Osteoblast (primary cell): Measurements from ENCODE around the gene LYST. TPM values are rescaled to one million over a fixed set of nuclear protein-coding genes. Genes with fewer than 3 reads are reported as not detected.

Experiments used
- DNase-seq: peaks from one replicate; pipeline ENCODE4 v3.0.0; 2011; ENCODE audit warnings: low spot score, mixed read lengths; ENCODE audit not compliant: insufficient read length; ENCODE audit errors: missing footprints
- H2AFZ ChIP-seq: 2 replicates; pipeline ENCODE4 v1.6.0; 2011; ENCODE audit warnings: mild to moderate bottlenecking, low read length
- H3K27ac ChIP-seq: 2 replicates; pipeline ENCODE4 v1.5.1; 2011; ENCODE audit warnings: mild to moderate bottlenecking, low read depth, low read length, moderate library complexity
- H3K27me3 ChIP-seq: 2 replicates; pipeline ENCODE4 v1.6.0; 2012; ENCODE audit warnings: mild to moderate bottlenecking, control low read depth, inconsistent platforms, low read length, moderate library complexity; ENCODE audit not compliant: insufficient read depth
- H3K36me3 ChIP-seq: 2 replicates; pipeline ENCODE4 v1.5.1; 2011; ENCODE audit warnings: mild to moderate bottlenecking, low read length, control low read depth, moderate library complexity; ENCODE audit not compliant: insufficient read depth
- H3K4me1 ChIP-seq: 2 replicates; pipeline ENCODE4 v1.5.1; 2011; ENCODE audit warnings: mild to moderate bottlenecking, low read length, control low read depth, moderate library complexity; ENCODE audit not compliant: insufficient read depth
- H3K4me2 ChIP-seq: 2 replicates; pipeline ENCODE4 v1.6.0; 2011; ENCODE audit warnings: mild to moderate bottlenecking, low read length; ENCODE audit not compliant: insufficient read depth
- H3K4me3 ChIP-seq: fragments of 200-600 bp; sonication (generic); 3 replicates; pipeline ENCODE4 v1.5.1; 2012; ENCODE audit warnings: mild to moderate bottlenecking, low read length, inconsistent platforms; ENCODE audit not compliant: insufficient read depth
- H3K79me2 ChIP-seq: 2 replicates; pipeline ENCODE4 v1.6.0; 2012; ENCODE audit warnings: mild to moderate bottlenecking, low read length, control low read depth, inconsistent platforms; ENCODE audit not compliant: insufficient read depth
- H3K9me3 ChIP-seq: 2 replicates; pipeline ENCODE4 v1.5.1; 2011; ENCODE audit warnings: low read depth, low read length, control low read depth
- H4K20me1 ChIP-seq: 2 replicates; pipeline ENCODE4 v1.6.0; 2012; ENCODE audit warnings: mild to moderate bottlenecking, low read length, control low read depth; ENCODE audit not compliant: insufficient read depth
- total RNA-seq: library from RNA; depleted of rRNA; stranded (reverse); fragments of >200 nt; gene quantifications from 2 replicates; pipeline ENCODE4 v1.2.3, GENCODE V29; 2012
- TF ChIP-seq, protein P1 (sequence below): IDR thresholded peaks from 2 replicates; pipeline ENCODE4 v1.5.1; 2011; ENCODE audit warnings: mild to moderate bottlenecking, low read depth, low read length, moderate library complexity; ENCODE audit errors: extremely low read depth

LYST gene
- total RNA-seq, 1 donor: 63.0 TPM

DNA sequence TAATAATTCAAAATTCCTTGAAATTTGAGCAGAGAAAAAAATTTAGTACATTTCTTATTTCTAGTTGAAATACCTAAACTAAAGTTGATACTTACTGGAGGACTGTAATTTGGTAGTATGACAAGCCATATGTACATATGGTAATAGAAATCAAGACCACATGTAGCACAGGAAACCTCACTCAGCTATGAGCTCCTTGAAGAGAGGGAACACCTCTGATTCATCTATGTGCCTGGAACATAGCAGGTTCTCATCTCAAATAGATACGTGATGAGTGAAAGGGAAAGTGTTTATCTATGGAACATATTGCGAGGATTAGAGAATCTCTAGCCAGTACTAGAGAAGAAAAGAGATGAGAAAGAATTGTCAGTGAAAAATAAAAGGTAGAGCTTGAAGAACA, 169.2 kb downstream of the LYST start:
- Histone ChIP-seq H3K4me2 (no peak overlapping the region), H3K79me2 (no peaks in the 10 kb centered on the region), H4K20me1 (no peaks in the 10 kb centered on the region), H2AFZ (no peak overlapping the region), H3K4me1 (no peaks in the 10 kb centered on the region), H3K9me3 (no peaks in the 10 kb centered on the region), H3K36me3 (peaks cover 12% of the 10 kb centered on the region), H3K4me3 (no peak overlapping the region), H3K27me3 (no peaks in the 10 kb centered on the region), H3K27ac (no peak overlapping the region)
- TF ChIP-seq, protein P1, sequence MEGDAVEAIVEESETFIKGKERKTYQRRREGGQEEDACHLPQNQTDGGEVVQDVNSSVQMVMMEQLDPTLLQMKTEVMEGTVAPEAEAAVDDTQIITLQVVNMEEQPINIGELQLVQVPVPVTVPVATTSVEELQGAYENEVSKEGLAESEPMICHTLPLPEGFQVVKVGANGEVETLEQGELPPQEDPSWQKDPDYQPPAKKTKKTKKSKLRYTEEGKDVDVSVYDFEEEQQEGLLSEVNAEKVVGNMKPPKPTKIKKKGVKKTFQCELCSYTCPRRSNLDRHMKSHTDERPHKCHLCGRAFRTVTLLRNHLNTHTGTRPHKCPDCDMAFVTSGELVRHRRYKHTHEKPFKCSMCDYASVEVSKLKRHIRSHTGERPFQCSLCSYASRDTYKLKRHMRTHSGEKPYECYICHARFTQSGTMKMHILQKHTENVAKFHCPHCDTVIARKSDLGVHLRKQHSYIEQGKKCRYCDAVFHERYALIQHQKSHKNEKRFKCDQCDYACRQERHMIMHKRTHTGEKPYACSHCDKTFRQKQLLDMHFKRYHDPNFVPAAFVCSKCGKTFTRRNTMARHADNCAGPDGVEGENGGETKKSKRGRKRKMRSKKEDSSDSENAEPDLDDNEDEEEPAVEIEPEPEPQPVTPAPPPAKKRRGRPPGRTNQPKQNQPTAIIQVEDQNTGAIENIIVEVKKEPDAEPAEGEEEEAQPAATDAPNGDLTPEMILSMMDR: no peak
- peak; percentile 5 for DNase-seq

DNA sequence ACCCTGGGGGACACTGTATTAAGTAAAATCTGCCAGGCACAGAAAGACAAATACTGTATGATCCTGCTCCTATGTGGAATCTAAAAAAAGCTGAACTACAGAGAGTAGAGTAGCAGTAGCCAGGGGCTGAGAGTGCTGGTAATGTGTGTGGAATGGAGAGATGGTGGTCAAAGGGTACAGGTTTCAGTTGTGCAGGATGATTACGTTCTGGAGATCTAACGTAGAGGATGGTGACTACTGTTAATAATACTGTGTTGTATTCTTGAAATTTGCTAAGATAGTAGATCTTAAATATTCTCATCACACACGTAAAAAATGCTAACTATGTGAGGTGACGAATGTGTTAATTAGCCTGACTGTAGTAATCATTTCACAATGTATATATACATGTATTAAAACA, 177.3 kb downstream of the LYST start:
- TF ChIP-seq, protein P1: no peak
- no peaks in the 10 kb centered on the region for H4K20me1 ChIP-seq
- no peaks in the 10 kb centered on the region for H3K27me3 ChIP-seq
- H3K4me1 ChIP-seq: no peaks in the 10 kb centered on the region
- no peak overlapping the region for H2AFZ ChIP-seq
- H3K4me2 ChIP-seq: no peak overlapping the region
- H3K27ac ChIP-seq: no peak overlapping the region
- DNase-seq: no peak
- no peaks in the 10 kb centered on the region for H3K79me2 ChIP-seq
- no peak overlapping the region for H3K4me3 ChIP-seq
- peaks cover 10% of the 10 kb centered on the region for H3K36me3 ChIP-seq
- no peaks in the 10 kb centered on the region for H3K9me3 ChIP-seq

DNA sequence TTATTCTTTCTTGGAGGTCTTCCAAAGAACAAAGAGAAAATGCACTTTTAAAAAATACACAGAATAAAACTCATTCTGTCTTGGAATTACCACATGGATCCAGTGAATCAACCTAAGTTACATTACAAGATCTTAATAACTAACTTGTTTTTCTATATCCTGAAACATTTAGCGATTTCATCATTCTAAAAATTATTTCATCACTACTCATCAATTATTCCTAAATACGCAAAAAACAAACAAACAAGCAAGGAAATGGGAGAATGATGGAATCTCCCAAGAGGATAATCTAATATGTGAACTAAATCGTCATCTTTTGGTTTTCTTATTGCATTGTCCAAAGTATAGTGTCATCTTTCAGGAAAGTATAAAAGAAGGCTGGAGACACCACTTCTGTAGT, 178.6 kb downstream of the LYST start:
- H3K36me3 ChIP-seq: peaks cover 10% of the 10 kb centered on the region
- H4K20me1 ChIP-seq: no peaks in the 10 kb centered on the region
- TF ChIP-seq, protein P1: no peak
- no peak for DNase-seq
- H3K79me2 ChIP-seq: no peaks in the 10 kb centered on the region
- no peak overlapping the region for H3K27ac ChIP-seq
- no peak overlapping the region for H3K4me2 ChIP-seq
- H2AFZ ChIP-seq: no peak overlapping the region
- H3K27me3 ChIP-seq: no peaks in the 10 kb centered on the region
- no peak overlapping the region for H3K4me3 ChIP-seq
- H3K9me3 ChIP-seq: no peaks in the 10 kb centered on the region
- H3K4me1 ChIP-seq: no peaks in the 10 kb centered on the region

DNA sequence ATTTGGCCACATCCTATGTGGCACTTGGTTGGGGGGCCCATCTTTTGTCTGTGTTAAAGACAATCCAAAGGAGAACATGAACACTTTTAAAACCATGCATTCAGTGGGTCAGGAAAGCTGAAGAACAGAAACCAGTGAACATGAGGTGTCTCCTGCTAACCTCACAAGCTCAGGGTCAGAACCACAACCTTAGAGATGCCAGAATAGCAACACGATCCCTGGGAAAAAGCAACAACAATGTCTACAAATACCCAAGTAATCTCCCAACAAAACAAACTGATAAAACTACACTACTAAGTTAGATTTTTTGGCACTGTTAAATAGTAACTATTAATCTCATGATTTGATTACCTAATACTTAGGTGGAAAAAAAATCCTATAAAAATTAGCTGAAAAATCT, 183.1 kb downstream of the LYST start:
- no peaks in the 10 kb centered on the region for H3K4me1 ChIP-seq
- no peaks in the 10 kb centered on the region for H3K9me3 ChIP-seq
- no peaks in the 10 kb centered on the region for H3K79me2 ChIP-seq
- no peak overlapping the region for H2AFZ ChIP-seq
- H3K4me2 ChIP-seq: no peak overlapping the region
- H3K27me3 ChIP-seq: no peaks in the 10 kb centered on the region
- no peak overlapping the region for H3K4me3 ChIP-seq
- no peak for DNase-seq
- H3K36me3 ChIP-seq: peaks cover 7% of the 10 kb centered on the region
- no peak overlapping the region for H3K27ac ChIP-seq
- H4K20me1 ChIP-seq: no peaks in the 10 kb centered on the region
- TF ChIP-seq, protein P1: no peak
